Pancreas (tissue), 10 donors: ENCODE data around the gene SNX9. TPM values are rescaled to one million over a fixed set of nuclear protein-coding genes. Genes with fewer than 3 reads are reported as not detected.
"Not testable (repeated sequence)": the region's sequence is repeated elsewhere in the genome, so short reads cannot be mapped to it uniquely, and the experiment has no call there.

ENCODE experiments used
- ATAC-seq, 4 donors: fragments of 200-7000 bp; cut with Tn5 transposase; one replicate each; pipeline versions ENCODE4 v1.8.0 to v1.9.1; 2020; ENCODE audit warnings: mild to moderate bottlenecking in 4 of 4, moderate library complexity in 4 of 4
- DNase-seq, 6 donors: peaks; one replicate each; pipeline ENCODE4 v3.0.0-alpha.2; 2020
- FAIRE-seq: peaks from 2 replicates; lab custom pipeline; 2012; peaks lifted over from hg19 to GRCh38; lab: Jason Lieb, UNC
- H3K27ac ChIP-seq, 4 donors: fragments of 200-600 bp; sonication (generic); 1 replicate in 3 of 4; 2 replicates in 1 of 4; pipeline versions ENCODE4 v1.5.0 to v1.8.0; 2020
- H3K27me3 ChIP-seq, 4 donors: fragments of 200-600 bp; one replicate each; pipeline ENCODE4 v1.8.0; 2021
- H3K36me3 ChIP-seq, 3 donors: fragments of 200-600 bp; sonication (generic) in 1 of 3; one replicate each; pipeline versions ENCODE4 v1.5.0 to v1.8.0; 2020 to 2021
- H3K4me1 ChIP-seq, 3 donors: fragments of 200-600 bp; one replicate each; pipeline ENCODE4 v1.8.0; 2021
- H3K4me3 ChIP-seq, 4 donors: fragments of 200-600 bp; sonication (generic) in 2 of 4; one replicate each; pipeline versions ENCODE4 v1.5.0 to v1.8.0; 2020 to 2021
- H3K9me3 ChIP-seq, 4 donors: fragments of 200-600 bp; one replicate each; pipeline ENCODE4 v1.8.0; 2021
- WGBS, 2 donors: extraction: QIAGEN DNeasy Blood & Tissue Kit; methylation state at CpG; one replicate each; pipeline ENCODE4 v1.1.7; 2013; 5-methylcytosine and 5-hydroxymethylcytosine counted together
- intact Hi-C, 3 donors: fragments of 100-400 bp; cut with DNase I; formaldehyde crosslinking; loops; one replicate each; pipeline versions ENCODE4 v1.11.1 to v1.14.2; 2022
- polyA plus RNA-seq, 2 donors: library from polyadenylated mRNA; stranded (reverse); fragments of 200-250 nt; gene quantifications; one replicate each; pipeline ENCODE4 v1.2.3, GENCODE V29; 2013
- total RNA-seq, 6 donors: library from RNA; stranded (reverse); fragmentation: NEBNext Ultra II Directional in 4 of 6; extraction: Animal tissue kit (Norgen Biotek cat#: 25700) in 4 of 6; gene quantifications; one replicate each; pipeline versions ENCODE4 v1.2.1 to v1.2.4, GENCODE V29; 2021 to 2023
- TF ChIP-seq, protein P1 (sequence below), 4 donors: fragments of 200-600 bp; sonication (generic) in 3 of 4; IDR thresholded peaks; one replicate each; pipeline versions ENCODE4 v1.5.0 to v1.8.0; 2021; ENCODE audit warnings: antibody characterized with exemption in 4 of 4
- donor health status: healthy with polysubstance abuse.
- donor health status: DM: no; HTN: no; CAD: no; lungs with moderate emphysema.
- donor health status: DM: no; HTN: no; CAD: no.
- donor health status: control.
- donor health status: control.
- donor health status: Bipolar disorder and iron deficiency.
- donor health status: DM: yes; HTN: yes; CAD: no.
- donor health status: DM: no; HTN: no; CAD: no.
- donor health status: DM: no; HTN: no; CAD: no.
- donor health status: DM: yes; HTN: yes; CAD: no.

The SNX9 gene
- total and polyA plus RNA-seq, 8 donors: 14.2 to 27.4 (median 16.2) TPM

DNA sequence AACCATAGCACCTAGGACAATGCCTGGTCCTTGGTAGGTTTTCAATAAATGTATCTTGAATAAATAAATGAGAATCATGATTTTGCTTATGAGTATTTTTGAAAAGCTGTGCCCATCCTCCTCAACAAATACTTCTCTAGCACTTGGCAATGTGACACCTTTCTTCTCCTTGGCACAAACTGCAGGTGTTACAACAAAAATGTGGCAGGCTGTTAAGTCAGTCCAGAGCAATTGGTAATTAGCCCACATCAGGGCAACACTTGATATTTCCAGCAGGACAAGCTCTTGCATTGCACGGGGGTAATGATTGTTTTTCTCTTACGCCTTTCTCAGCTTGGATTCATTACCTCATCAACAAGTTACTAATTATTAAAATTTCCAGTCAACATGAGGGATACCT lies 31.6 kb upstream of the SNX9 start:
- Histone ChIP-seq H3K27me3 (no peaks in the 10 kb centered on the region), H3K4me3 (no peak overlapping the region), H3K4me1 (peaks cover 4 to 8% (median 6%) of the 10 kb centered on the region in 3 donors), H3K9me3 (no peaks in the 10 kb centered on the region), H3K27ac (peak overlapping the region in 1 of 4 donors; percentile 4), H3K36me3 (no peaks in the 10 kb centered on the region)
- no peak for FAIRE-seq
- peak in 3 of 6 donors; percentile 37 to 56 (median 56) for DNase-seq
- intact Hi-C loops: no loop called here
- 11 to 14% methylated on average over 2 of the region's 2 CpGs for WGBS, 2 donors
- TF ChIP-seq, protein P1, sequence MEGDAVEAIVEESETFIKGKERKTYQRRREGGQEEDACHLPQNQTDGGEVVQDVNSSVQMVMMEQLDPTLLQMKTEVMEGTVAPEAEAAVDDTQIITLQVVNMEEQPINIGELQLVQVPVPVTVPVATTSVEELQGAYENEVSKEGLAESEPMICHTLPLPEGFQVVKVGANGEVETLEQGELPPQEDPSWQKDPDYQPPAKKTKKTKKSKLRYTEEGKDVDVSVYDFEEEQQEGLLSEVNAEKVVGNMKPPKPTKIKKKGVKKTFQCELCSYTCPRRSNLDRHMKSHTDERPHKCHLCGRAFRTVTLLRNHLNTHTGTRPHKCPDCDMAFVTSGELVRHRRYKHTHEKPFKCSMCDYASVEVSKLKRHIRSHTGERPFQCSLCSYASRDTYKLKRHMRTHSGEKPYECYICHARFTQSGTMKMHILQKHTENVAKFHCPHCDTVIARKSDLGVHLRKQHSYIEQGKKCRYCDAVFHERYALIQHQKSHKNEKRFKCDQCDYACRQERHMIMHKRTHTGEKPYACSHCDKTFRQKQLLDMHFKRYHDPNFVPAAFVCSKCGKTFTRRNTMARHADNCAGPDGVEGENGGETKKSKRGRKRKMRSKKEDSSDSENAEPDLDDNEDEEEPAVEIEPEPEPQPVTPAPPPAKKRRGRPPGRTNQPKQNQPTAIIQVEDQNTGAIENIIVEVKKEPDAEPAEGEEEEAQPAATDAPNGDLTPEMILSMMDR (IDR thresholded peaks at IDR 0.05): no peak
- ATAC-seq: peak; percentile 72 to 82 (median 76)

DNA sequence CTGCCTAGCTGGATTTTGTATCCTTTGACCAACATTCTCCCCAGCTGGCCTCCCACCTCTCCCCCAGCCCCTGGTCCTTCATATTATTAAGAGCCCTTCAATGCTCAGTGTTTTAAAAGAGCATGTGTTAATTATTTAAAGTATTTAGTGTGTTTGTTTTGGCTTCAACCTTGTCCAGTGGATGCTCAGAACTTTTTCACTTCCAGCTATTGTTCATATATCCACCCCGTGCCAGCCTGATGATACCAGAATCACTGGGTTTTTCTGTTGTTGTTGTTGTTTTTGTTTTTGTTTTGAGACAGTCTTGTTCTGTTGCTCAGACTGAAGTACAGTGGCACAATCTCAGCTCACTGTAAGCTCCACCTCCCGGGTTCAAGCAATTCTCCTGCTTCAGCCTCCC lies 30.4 kb upstream of the SNX9 start:
- H3K4me1 ChIP-seq: peaks cover 4 to 8% (median 6%) of the 10 kb centered on the region in 3 donors
- no peaks in the 10 kb centered on the region for H3K27me3 ChIP-seq
- no peak overlapping the region for H3K27ac ChIP-seq
- no peaks in the 10 kb centered on the region for H3K9me3 ChIP-seq
- FAIRE-seq (no peak), DNase-seq (no peak), ATAC-seq (no peak)
- 85 to 89% methylated on average over 2 of the region's 2 CpGs for WGBS, 2 donors
- no peaks in the 10 kb centered on the region for H3K36me3 ChIP-seq
- TF ChIP-seq, protein P1 (IDR thresholded peaks at IDR 0.05): no peak
- intact Hi-C loops: no loop called here
- H3K4me3 ChIP-seq: no peak overlapping the region

DNA sequence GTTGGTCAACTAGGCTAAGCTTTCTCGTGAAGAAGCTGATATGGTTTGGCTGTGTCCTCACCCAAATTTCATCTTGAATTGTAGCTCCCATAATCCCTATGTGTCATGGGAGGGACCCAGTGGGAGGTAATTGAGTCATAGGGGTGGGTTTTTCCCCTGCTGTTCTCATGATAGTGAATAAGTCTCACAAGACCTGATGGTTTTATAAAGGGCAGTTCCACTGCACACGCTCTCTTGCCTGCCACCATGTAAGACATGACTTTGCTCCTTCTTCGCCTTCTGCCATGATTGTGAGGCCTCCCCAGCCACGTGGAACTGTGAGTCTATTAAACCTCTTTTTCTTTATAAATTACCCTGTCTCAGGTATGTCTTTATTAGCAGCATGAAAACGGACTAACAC lies 29.0 kb upstream of the SNX9 start:
- 83 to 87% methylated on average over 5 of the region's 5 CpGs for WGBS, 2 donors
- FAIRE-seq, H3K4me1 ChIP-seq, H3K4me3 ChIP-seq, ATAC-seq, H3K36me3 ChIP-seq, DNase-seq, H3K27me3 ChIP-seq, H3K9me3 ChIP-seq, H3K27ac ChIP-seq, intact Hi-C loops: not testable (repeated sequence)

DNA sequence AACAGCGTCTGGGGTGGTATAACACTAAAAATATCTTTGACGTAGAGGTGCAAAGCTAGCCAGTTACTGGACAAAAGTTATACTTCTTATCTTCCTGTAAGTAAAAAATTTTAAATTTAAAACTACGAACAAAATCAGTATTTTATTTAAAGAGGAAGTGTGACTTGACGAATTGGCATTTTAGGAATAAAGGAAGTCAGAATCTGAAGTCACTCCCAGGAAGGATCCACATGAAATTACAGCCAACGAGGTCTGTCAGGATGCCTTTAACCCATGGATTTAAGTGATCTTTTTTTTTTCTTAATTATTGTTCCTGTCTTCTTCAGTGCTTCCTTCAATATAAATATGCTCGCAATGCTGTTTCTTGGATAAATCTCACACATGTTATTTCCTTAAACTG lies 27.2 kb upstream of the SNX9 start:
- Histone ChIP-seq H3K4me1 (peaks cover 4 to 8% (median 6%) of the 10 kb centered on the region in 3 donors), H3K4me3 (no peak overlapping the region), H3K27me3 (no peaks in the 10 kb centered on the region), H3K36me3 (no peaks in the 10 kb centered on the region), H3K9me3 (no peaks in the 10 kb centered on the region), H3K27ac (no peak overlapping the region)
- no peak for DNase-seq
- WGBS, 2 donors: 80 to 82% methylated on average over 6 of the region's 6 CpGs
- TF ChIP-seq, protein P1 (IDR thresholded peaks at IDR 0.05): no peak
- no peak for FAIRE-seq
- no peak for ATAC-seq
- intact Hi-C loops: no loop called here

DNA sequence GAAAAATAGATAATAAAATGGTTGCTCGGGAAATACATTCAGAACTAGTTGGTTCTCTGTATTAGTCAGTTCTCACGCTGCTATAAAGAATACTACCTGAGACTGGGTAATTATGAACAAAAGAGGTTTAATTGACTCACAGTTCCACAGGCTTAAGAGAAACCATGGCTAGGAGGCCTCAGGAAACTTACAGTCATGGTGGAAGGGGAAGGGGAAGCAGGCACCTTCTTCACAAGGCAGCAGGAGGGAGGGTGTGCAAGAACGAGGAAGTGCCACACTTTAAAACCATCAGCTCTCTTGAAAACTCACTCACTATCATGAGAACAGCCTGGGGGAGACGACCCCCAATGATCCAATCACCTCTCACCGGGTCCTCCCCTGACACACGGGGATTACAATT lies 24.2 kb upstream of the SNX9 start:
- no peak overlapping the region for H3K4me3 ChIP-seq
- H3K4me1 ChIP-seq: no peaks in the 10 kb centered on the region
- no peaks in the 10 kb centered on the region for H3K27me3 ChIP-seq
- intact Hi-C loops: no loop called here
- ATAC-seq (no peak), FAIRE-seq (no peak), DNase-seq (no peak)
- 71 to 78% methylated on average over 6 of the region's 6 CpGs for WGBS, 2 donors
- H3K9me3 ChIP-seq: no peaks in the 10 kb centered on the region
- no peak overlapping the region for H3K27ac ChIP-seq
- no peaks in the 10 kb centered on the region for H3K36me3 ChIP-seq
- TF ChIP-seq, protein P1 (IDR thresholded peaks at IDR 0.05): no peak

DNA sequence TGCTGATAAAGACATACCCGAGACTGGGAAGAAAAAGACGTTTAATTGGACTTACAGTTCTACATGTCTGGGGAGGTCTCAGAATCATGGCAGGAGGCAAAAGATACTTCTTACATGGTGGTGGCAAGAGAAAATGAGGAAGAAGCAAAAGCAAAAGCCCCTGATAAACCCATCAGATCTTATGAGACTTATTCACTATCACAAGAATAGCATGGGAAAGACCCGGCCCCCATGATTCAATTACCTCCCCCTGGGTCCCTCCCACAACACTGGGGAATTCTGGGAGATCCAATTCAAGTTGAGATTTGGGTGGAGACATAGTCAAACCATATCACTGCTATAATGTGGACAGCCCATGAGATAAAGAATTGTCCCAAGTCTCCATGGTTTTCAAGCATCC lies 23.5 kb upstream of the SNX9 start:
- H3K36me3 ChIP-seq, H3K27me3 ChIP-seq, ATAC-seq, DNase-seq, H3K27ac ChIP-seq, H3K4me3 ChIP-seq, intact Hi-C loops, H3K4me1 ChIP-seq, FAIRE-seq, H3K9me3 ChIP-seq: not testable (repeated sequence)
- WGBS, 2 donors: 52 to 56% methylated on average over 3 of the region's 3 CpGs
